OCI-LY3 (cell line): ENCODE measurements around the gene TMCC2.

Source experiments
- CTCF ChIP-seq: fragments of 200-600, 300-600 bp; sonication (generic); IDR thresholded peaks from 2 replicates; pipeline ENCODE4 v1.5.1; 2014; ENCODE audit warnings: antibody characterized with exemption, low read length, low read depth
- EZH2phosphoT487 ChIP-seq: fragments of 200-600 bp; shearing (Covaris generic); IDR thresholded peaks from 2 replicates; pipeline ENCODE4 v1.6.1; 2018; ENCODE audit warnings: antibody characterized with exemption, mixed run types, low read depth

- TF ChIP-seq CTCF (no peak), EZH2phosphoT487 (no peak)
Observed at GRCh38 chr1:205235951-205236350, 8.2 kb downstream of the TMCC2 start.
